HCT116 (cell line): Measurements from ENCODE around the gene GSG1L.

Experiments
- EZH2 ChIP-seq: fragments of 200-600 bp; sonication (generic); IDR thresholded peaks from 2 replicates; pipeline ENCODE4 v1.6.1; 2017; ENCODE audit warnings: antibody characterized with exemption, mixed run types
- POLR2A ChIP-seq: IDR thresholded peaks from 2 replicates; pipeline ENCODE4 v1.7.0; 2011; ENCODE audit warnings: borderline replicate concordance; ENCODE audit not compliant: insufficient read depth, insufficient read length; ENCODE audit errors: extremely low read depth
- SIN3A ChIP-seq: IDR thresholded peaks from 2 replicates; pipeline ENCODE4 v1.6.1; 2012; ENCODE audit warnings: low read depth
- TF ChIP-seq, protein P1 (sequence below), 3 experiments: fragments of 200-600 bp in 1 of 3; sonication (generic) in 1 of 3; IDR thresholded peaks in 2 of 3; conservative IDR thresholded peaks in 1 of 3; 2 replicates each; pipeline ENCODE4 v1.5.1; 2012 to 2017; ENCODE audit warnings: low read depth in 2 of 3, low read length in 2 of 3, antibody characterized with exemption in 1 of 3, borderline replicate concordance in 1 of 3, control low read depth in 1 of 3, mild to moderate bottlenecking in 1 of 3, mixed read lengths in 1 of 3, mixed run types in 1 of 3, moderate library complexity in 1 of 3; ENCODE audit not compliant: insufficient read depth in 1 of 3

DNA sequence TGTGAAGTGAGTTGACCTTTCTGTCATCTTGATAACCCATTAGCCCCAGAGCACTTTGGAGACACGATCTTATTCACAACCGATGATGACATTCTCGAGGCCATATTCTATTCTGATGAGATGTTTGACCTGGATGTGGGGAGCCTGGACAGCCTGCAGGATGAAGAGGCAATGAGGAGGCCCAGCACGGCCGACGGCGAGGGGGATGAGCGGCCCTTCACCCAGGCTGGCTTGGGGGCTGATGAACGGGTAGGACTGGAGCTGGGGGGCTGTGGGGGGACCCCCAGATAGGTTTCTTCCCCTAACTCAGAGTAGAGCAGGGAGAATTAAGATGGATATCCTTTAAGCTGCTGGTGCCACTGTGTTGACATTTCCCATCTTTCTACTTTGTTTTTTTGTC lies 311.8 kb downstream of the GSG1L start:
- TF ChIP-seq EZH2 (no peak), POLR2A (no peak), SIN3A (no peak)
- TF ChIP-seq, protein P1, sequence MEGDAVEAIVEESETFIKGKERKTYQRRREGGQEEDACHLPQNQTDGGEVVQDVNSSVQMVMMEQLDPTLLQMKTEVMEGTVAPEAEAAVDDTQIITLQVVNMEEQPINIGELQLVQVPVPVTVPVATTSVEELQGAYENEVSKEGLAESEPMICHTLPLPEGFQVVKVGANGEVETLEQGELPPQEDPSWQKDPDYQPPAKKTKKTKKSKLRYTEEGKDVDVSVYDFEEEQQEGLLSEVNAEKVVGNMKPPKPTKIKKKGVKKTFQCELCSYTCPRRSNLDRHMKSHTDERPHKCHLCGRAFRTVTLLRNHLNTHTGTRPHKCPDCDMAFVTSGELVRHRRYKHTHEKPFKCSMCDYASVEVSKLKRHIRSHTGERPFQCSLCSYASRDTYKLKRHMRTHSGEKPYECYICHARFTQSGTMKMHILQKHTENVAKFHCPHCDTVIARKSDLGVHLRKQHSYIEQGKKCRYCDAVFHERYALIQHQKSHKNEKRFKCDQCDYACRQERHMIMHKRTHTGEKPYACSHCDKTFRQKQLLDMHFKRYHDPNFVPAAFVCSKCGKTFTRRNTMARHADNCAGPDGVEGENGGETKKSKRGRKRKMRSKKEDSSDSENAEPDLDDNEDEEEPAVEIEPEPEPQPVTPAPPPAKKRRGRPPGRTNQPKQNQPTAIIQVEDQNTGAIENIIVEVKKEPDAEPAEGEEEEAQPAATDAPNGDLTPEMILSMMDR (IDR thresholded peaks at IDR 0.05 in 2 of 3, conservative IDR thresholded peaks at IDR 0.05 in 1 of 3; ENCODE audit: borderline replicate concordance in 1 of 3, insufficient read depth in 1 of 3, low read depth in 2 of 3, low read length in 2 of 3), result no peak
